IMR-90 (cell line): ENCODE measurements around the gene ASRGL1. TPM values are rescaled to one million over a fixed set of nuclear protein-coding genes. Genes with fewer than 3 reads are reported as not detected.

Experiments used
- ATAC-seq: fragments of 200-7000 bp; cut with Tn5 transposase; 2 replicates; pipeline ENCODE4 v1.9.1; 2020; ENCODE audit warnings: low read depth, mild to moderate bottlenecking, moderate library complexity
- BruUV-seq: library from RNA; stranded (reverse); fragments of 400-500 nt; replicated peaks from 2 replicates; lab custom pipeline; 2021; lab: Mats Ljungman, UMichigan
- CTCF ChIA-PET: fragments of 300-600 bp; formaldehyde crosslinking; extraction: SDS; loops from one replicate; lab custom pipeline; 2021; ENCODE audit warnings: antibody characterized with exemption; lab: Yijun Ruan, JAX
- POLR2A ChIA-PET: fragments of 300-600 bp; sonication (Branson Sonifier 250); formaldehyde crosslinking; loops from one replicate; lab custom pipeline; 2022; ENCODE audit warnings: antibody characterized with exemption; ENCODE audit not compliant: unreplicated experiment; lab: Charles Lee
- DNase-seq: peaks from one replicate; pipeline ENCODE4 v3.0.0; 2013
- H2AFZ ChIP-seq: replicated peaks from 2 replicates; pipeline ENCODE3; 2013; ENCODE audit warnings: low read length, mild to moderate bottlenecking; ENCODE audit not compliant: poor library complexity
- H2AK5ac ChIP-seq: 2 replicates; pipeline ENCODE4 v1.6.1; 2013; ENCODE audit warnings: low read depth, low read length, inconsistent platforms
- H2AK9ac ChIP-seq: replicated peaks from 2 replicates; pipeline ENCODE3; 2013; ENCODE audit warnings: mild to moderate bottlenecking, low read depth, low read length, moderate library complexity; ENCODE audit not compliant: poor library complexity
- H2BK120ac ChIP-seq: 2 replicates; pipeline ENCODE4 v1.6.1; 2013; ENCODE audit warnings: low read depth, low read length, inconsistent platforms
- H2BK15ac ChIP-seq: 3 replicates; pipeline ENCODE4 v1.6.1; 2013; ENCODE audit warnings: low read depth, low read length, inconsistent platforms
- H2BK20ac ChIP-seq: 2 replicates; pipeline ENCODE4 v1.6.1; 2013; ENCODE audit warnings: low read depth, mild to moderate bottlenecking, inconsistent platforms, low read length, moderate library complexity
- H2BK5ac ChIP-seq: 2 replicates; pipeline ENCODE4 v1.6.1; 2013; ENCODE audit warnings: mild to moderate bottlenecking, low read depth, low read length, inconsistent platforms; ENCODE audit not compliant: poor library complexity, severe bottlenecking
- H3K14ac ChIP-seq: replicated peaks from 2 replicates; pipeline ENCODE4 v1.6.1; 2013; ENCODE audit warnings: low read depth, low read length, inconsistent platforms
- H3K18ac ChIP-seq: 2 replicates; pipeline ENCODE4 v1.6.1; 2013; ENCODE audit warnings: low read depth, low read length, control low read depth
- H3K23ac ChIP-seq: 2 replicates; pipeline ENCODE4 v1.6.1; 2013; ENCODE audit warnings: low read depth, low read length, inconsistent platforms
- H3K27ac ChIP-seq: 2 replicates; pipeline ENCODE4 v1.5.1; 2013; ENCODE audit warnings: mild to moderate bottlenecking, control low read depth, low read length; ENCODE audit not compliant: insufficient read depth
- H3K27me3 ChIP-seq: 2 replicates; pipeline ENCODE4 v1.6.1; 2013; ENCODE audit warnings: low read length; ENCODE audit not compliant: control insufficient read depth, insufficient read depth
- H3K36me3 ChIP-seq: 2 replicates; pipeline ENCODE4 v1.6.1; 2013; ENCODE audit warnings: low read length, mixed read lengths; ENCODE audit not compliant: control insufficient read depth, insufficient read depth
- H3K4ac ChIP-seq: 2 replicates; pipeline ENCODE4 v1.6.1; 2013; ENCODE audit warnings: low read depth, low read length, inconsistent platforms
- H3K4me1 ChIP-seq: 2 replicates; pipeline ENCODE4 v1.6.1; 2013; ENCODE audit warnings: low read length, mixed read lengths; ENCODE audit not compliant: control insufficient read depth, insufficient read depth
- H3K4me2 ChIP-seq: 2 replicates; pipeline ENCODE4 v1.6.1; 2013; ENCODE audit warnings: low read depth, mild to moderate bottlenecking, control low read depth, low read length, moderate library complexity
- H3K4me3 ChIP-seq: 2 replicates; pipeline ENCODE4 v1.5.1; 2013; ENCODE audit warnings: low read depth, mild to moderate bottlenecking, control low read depth, low read length, moderate library complexity; ENCODE audit not compliant: insufficient read depth
- H3K56ac ChIP-seq: 2 replicates; pipeline ENCODE4 v1.6.1; 2013; ENCODE audit warnings: low read length, inconsistent platforms; ENCODE audit not compliant: insufficient read depth; ENCODE audit errors: extremely low read depth
- H3K79me1 ChIP-seq, 2 experiments: 2 replicates each; pipeline ENCODE4 v1.6.1; 2013; ENCODE audit warnings: low read length in 2 of 2, inconsistent platforms in 1 of 2, low read depth in 1 of 2
- H3K9ac ChIP-seq: 2 replicates; pipeline ENCODE4 v1.6.1; 2013; ENCODE audit warnings: low read depth, low read length, control low read depth
- H3K9me1 ChIP-seq: 2 replicates; pipeline ENCODE4 v1.6.1; 2013; ENCODE audit warnings: low read length, inconsistent platforms; ENCODE audit not compliant: insufficient read depth
- H3K9me3 ChIP-seq: 2 replicates; pipeline ENCODE4 v1.6.1; 2013; ENCODE audit warnings: low read length; ENCODE audit not compliant: control insufficient read depth, insufficient read depth
- H4K20me1 ChIP-seq: 2 replicates; pipeline ENCODE4 v1.6.1; 2013; ENCODE audit warnings: low read length, inconsistent platforms; ENCODE audit not compliant: insufficient read depth
- H4K5ac ChIP-seq: 2 replicates; pipeline ENCODE4 v1.6.1; 2013; ENCODE audit warnings: mild to moderate bottlenecking, low read depth, low read length, control low read depth
- H4K8ac ChIP-seq, 2 experiments: 2 replicates each; pipeline ENCODE4 v1.6.1; 2013; ENCODE audit warnings: low read depth in 2 of 2, low read length in 2 of 2, control low read depth in 1 of 2, inconsistent platforms in 1 of 2
- H4K91ac ChIP-seq: 2 replicates; pipeline ENCODE4 v1.6.1; 2013; ENCODE audit warnings: low read depth, low read length, inconsistent platforms; ENCODE audit not compliant: insufficient read depth
- BHLHE40 ChIP-seq: fragments of 150-350 bp; IDR thresholded peaks from 2 replicates; pipeline ENCODE4 v1.6.1; 2016; ENCODE audit warnings: mild to moderate bottlenecking, low read depth, low read length
- CEBPB ChIP-seq: IDR thresholded peaks from 2 replicates; pipeline ENCODE4 v1.6.1; 2012; ENCODE audit warnings: low read depth, low read length, improper control_type of control experiment
- CHD1 ChIP-seq: IDR thresholded peaks from 2 replicates; pipeline ENCODE4 v1.6.1; 2012; ENCODE audit warnings: low read depth, low read length, improper control_type of control experiment
- FOS ChIP-seq: fragments of 150-350 bp; IDR thresholded peaks from 2 replicates; pipeline ENCODE4 v1.6.1; 2016; ENCODE audit warnings: low read depth, low read length
- MAFK ChIP-seq: IDR thresholded peaks from 2 replicates; pipeline ENCODE4 v1.6.1; 2012; ENCODE audit warnings: low read depth, low read length, improper control_type of control experiment
- MAZ ChIP-seq: IDR thresholded peaks from 2 replicates; pipeline ENCODE4 v1.6.1; 2012; ENCODE audit warnings: low read depth, mild to moderate bottlenecking, low read length, improper control_type of control experiment, moderate library complexity, borderline replicate concordance
- MXI1 ChIP-seq: IDR thresholded peaks from 2 replicates; pipeline ENCODE4 v1.6.1; 2012; ENCODE audit warnings: low read depth, mild to moderate bottlenecking, low read length, moderate library complexity, borderline replicate concordance
- NFE2L2 ChIP-seq: fragments of 150-350 bp; IDR thresholded peaks from 2 replicates; pipeline ENCODE4 v1.6.1; 2016; ENCODE audit warnings: low read depth, mild to moderate bottlenecking, low read length
- POLR2A ChIP-seq: IDR thresholded peaks from 2 replicates; pipeline ENCODE4 v1.6.1; 2012; ENCODE audit warnings: mild to moderate bottlenecking, low read depth, low read length
- RAD21 ChIP-seq: IDR thresholded peaks from 2 replicates; pipeline ENCODE4 v1.6.1; 2012; ENCODE audit warnings: low read length, improper control_type of control experiment
- RCOR1 ChIP-seq: IDR thresholded peaks from 2 replicates; pipeline ENCODE4 v1.6.1; 2012; ENCODE audit warnings: mild to moderate bottlenecking, low read length, improper control_type of control experiment; ENCODE audit not compliant: insufficient replicate concordance
- RFX5 ChIP-seq: IDR thresholded peaks from 2 replicates; pipeline ENCODE4 v1.8.0; 2012; ENCODE audit warnings: low read depth, mild to moderate bottlenecking, low read length, moderate library complexity
- SMC3 ChIP-seq: fragments of 150-350 bp; IDR thresholded peaks from 2 replicates; pipeline ENCODE4 v1.6.1; 2016; ENCODE audit warnings: low read depth, mild to moderate bottlenecking, antibody characterized with exemption, low read length, moderate library complexity
- WGBS, 2 experiments: methylation state at CpG; one replicate each; pipeline versions ENCODE4 v1.1.5 to v1.1.7; 2013; ENCODE audit warnings: missing lambda C conversion rate in 2 of 2; ENCODE audit not compliant: insufficient read length in 1 of 2; ENCODE audit errors: extremely low coverage in 2 of 2; 5-methylcytosine and 5-hydroxymethylcytosine counted together
- dilution Hi-C: fragments of 300-500 bp; cut with HindIII; formaldehyde crosslinking; loops from one replicate; pipeline ENCODE4 v1.14.3; 2018; ENCODE audit warnings: low sequenced_read_pairs; ENCODE audit not compliant: unreplicated experiment
- in situ Hi-C: fragments of 300-500 bp; cut with MboI; formaldehyde crosslinking; loops from 3 replicates; pipeline ENCODE4 v1.14.3; 2019; ENCODE audit warnings: low sequenced_read_pairs, inconsistent platforms, mixed read lengths
- intact Hi-C: fragments of 100-400 bp; cut with micrococcal nuclease; formaldehyde crosslinking; loops from 2 replicates; pipeline ENCODE4 v1.10.0; 2022
- polyA plus RNA-seq, 3 experiments: library from polyadenylated mRNA; depleted of rRNA; stranded (reverse); fragments of >200 nt; gene quantifications; 2 replicates each; pipeline ENCODE4 v1.2.3, GENCODE V29; 2012; ENCODE audit warnings: low replicate concordance in 1 of 3
- total RNA-seq: library from RNA; depleted of rRNA; stranded (reverse); fragments of >200 nt; gene quantifications from 2 replicates; pipeline ENCODE4 v1.2.3, GENCODE V29; 2012
- TF ChIP-seq, protein P1 (sequence below): conservative IDR thresholded peaks from 2 replicates; pipeline ENCODE4 v1.5.1; 2012; ENCODE audit warnings: mild to moderate bottlenecking, low read depth, low read length, improper control_type of control experiment
- TF ChIP-seq, protein P2 (sequence below): fragments of 150-350 bp; IDR thresholded peaks from 2 replicates; pipeline ENCODE4 v1.6.1; 2016; ENCODE audit warnings: low read depth, mild to moderate bottlenecking, low read length, moderate library complexity, borderline replicate concordance
- TF ChIP-seq, protein P3 (sequence below): fragments of 150-350 bp; IDR thresholded peaks from 2 replicates; pipeline ENCODE4 v1.6.1; 2017; ENCODE audit warnings: mild to moderate bottlenecking, antibody characterized with exemption, low read length, low read depth

ASRGL1 gene
- total and polyA plus RNA-seq, 2 of the 4 experiments (the other 2 are of a cell fraction), result 0.72 TPM; not detected in 1

DNA sequence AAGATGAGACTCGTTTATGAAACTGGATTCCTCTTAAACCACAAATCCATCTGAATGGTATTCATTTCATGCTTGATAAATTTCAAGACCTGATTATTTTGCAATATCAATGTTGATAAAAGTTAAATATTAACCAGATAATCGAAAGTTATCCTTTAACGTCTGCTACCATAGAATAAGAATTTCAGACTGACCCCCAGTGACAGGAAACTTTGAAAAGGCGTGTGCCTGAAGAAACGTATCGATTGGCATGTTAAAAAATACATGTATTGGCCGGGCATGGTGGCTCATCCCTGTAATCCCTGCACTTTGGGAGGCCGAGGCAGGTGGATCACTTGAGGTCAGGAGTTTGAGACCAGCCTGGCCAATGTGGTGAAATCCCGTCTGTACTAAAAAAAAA lies 95.4 kb downstream of the ASRGL1 start:
- H3K9me1 ChIP-seq, result peaks cover 26% of the 10 kb centered on the region

More for the DNA sequence above, 95.4 kb downstream of the ASRGL1 start:
- H2BK5ac ChIP-seq, result no peak overlapping the region
- H2AFZ ChIP-seq, result no peak overlapping the region
- 0 out of 2 replicates have a peak overlapping the region, but pooled peaks have one; percentile 16 for H2BK20ac ChIP-seq
- H3K4ac ChIP-seq, result peak overlapping the region; percentile 19
- H3K4me3 ChIP-seq, result no peak overlapping the region
- no peak overlapping the region for H3K27ac ChIP-seq
- peaks cover 0 to 24% of the 10 kb centered on the region in 2 experiments; a peak in 2 of 4 replicates for H3K79me1 ChIP-seq
- H4K8ac ChIP-seq, result peak overlapping the region in 1 of 2 experiments; percentile 8; a peak in 2 of 4 replicates
- H3K18ac ChIP-seq, result no peak overlapping the region
- H3K4me2 ChIP-seq, result no peak overlapping the region
- H2BK120ac ChIP-seq, result peak overlapping the region; percentile 47; the same call in 1 of the 2 replicates
- 95% methylated on average over 3 of the region's 9 CpGs; no CpG with 5 or more reads in 1 of the 2 experiments for WGBS, 2 experiments
- TF ChIP-seq, protein P1, sequence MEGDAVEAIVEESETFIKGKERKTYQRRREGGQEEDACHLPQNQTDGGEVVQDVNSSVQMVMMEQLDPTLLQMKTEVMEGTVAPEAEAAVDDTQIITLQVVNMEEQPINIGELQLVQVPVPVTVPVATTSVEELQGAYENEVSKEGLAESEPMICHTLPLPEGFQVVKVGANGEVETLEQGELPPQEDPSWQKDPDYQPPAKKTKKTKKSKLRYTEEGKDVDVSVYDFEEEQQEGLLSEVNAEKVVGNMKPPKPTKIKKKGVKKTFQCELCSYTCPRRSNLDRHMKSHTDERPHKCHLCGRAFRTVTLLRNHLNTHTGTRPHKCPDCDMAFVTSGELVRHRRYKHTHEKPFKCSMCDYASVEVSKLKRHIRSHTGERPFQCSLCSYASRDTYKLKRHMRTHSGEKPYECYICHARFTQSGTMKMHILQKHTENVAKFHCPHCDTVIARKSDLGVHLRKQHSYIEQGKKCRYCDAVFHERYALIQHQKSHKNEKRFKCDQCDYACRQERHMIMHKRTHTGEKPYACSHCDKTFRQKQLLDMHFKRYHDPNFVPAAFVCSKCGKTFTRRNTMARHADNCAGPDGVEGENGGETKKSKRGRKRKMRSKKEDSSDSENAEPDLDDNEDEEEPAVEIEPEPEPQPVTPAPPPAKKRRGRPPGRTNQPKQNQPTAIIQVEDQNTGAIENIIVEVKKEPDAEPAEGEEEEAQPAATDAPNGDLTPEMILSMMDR, result no peak
- TF ChIP-seq FOS, result no peak
- TF ChIP-seq MXI1, result no peak
- no peak for TF ChIP-seq RAD21
- TF ChIP-seq, protein P2, sequence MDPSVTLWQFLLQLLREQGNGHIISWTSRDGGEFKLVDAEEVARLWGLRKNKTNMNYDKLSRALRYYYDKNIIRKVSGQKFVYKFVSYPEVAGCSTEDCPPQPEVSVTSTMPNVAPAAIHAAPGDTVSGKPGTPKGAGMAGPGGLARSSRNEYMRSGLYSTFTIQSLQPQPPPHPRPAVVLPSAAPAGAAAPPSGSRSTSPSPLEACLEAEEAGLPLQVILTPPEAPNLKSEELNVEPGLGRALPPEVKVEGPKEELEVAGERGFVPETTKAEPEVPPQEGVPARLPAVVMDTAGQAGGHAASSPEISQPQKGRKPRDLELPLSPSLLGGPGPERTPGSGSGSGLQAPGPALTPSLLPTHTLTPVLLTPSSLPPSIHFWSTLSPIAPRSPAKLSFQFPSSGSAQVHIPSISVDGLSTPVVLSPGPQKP, result no peak
- TF ChIP-seq BHLHE40, result no peak
- TF ChIP-seq SMC3, result no peak
- TF ChIP-seq CHD1, result no peak
- no peak for TF ChIP-seq CEBPB
- no peak for TF ChIP-seq RFX5
- TF ChIP-seq NFE2L2, result no peak
- no peak for TF ChIP-seq RCOR1
- no peak for TF ChIP-seq MAFK
- no peak for TF ChIP-seq MAZ
- TF ChIP-seq, protein P3, sequence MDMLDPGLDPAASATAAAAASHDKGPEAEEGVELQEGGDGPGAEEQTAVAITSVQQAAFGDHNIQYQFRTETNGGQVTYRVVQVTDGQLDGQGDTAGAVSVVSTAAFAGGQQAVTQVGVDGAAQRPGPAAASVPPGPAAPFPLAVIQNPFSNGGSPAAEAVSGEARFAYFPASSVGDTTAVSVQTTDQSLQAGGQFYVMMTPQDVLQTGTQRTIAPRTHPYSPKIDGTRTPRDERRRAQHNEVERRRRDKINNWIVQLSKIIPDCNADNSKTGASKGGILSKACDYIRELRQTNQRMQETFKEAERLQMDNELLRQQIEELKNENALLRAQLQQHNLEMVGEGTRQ, result no peak
- TF ChIP-seq POLR2A, result no peak
- no peak overlapping the region for H2AK9ac ChIP-seq
- no peaks in the 10 kb centered on the region for H4K20me1 ChIP-seq
- no TSS peak for BruUV-seq
- H3K14ac ChIP-seq, result 0 out of 2 replicates have a peak overlapping the region, but pooled peaks have one; percentile 21
- no peaks in the 10 kb centered on the region for H3K27me3 ChIP-seq
- peak overlapping the region; percentile 27 for H2AK5ac ChIP-seq
- ATAC-seq (no peak), DNase-seq (no peak)
- CTCF ChIA-PET, result interaction anchor here (0.6 to 1.5 kb wide), 2 partner anchors 8 to 25 kb away, joined by 4 read pairs; no protein-coding TSS in a partner anchor
- H2BK15ac ChIP-seq, result peak overlapping the region; percentile 68; the same call in 1 of the 3 replicates
- no peaks in the 10 kb centered on the region for H3K9me3 ChIP-seq
- H3K23ac ChIP-seq, result no peak overlapping the region
- H4K91ac ChIP-seq, result peak overlapping the region; percentile 13; the same call in 1 of the 2 replicates
- H3K36me3 ChIP-seq, result no peaks in the 10 kb centered on the region
- no peak overlapping the region for H3K56ac ChIP-seq
- H3K9ac ChIP-seq, result no peak overlapping the region
- intact Hi-C loops, result no loop called here
- H3K4me1 ChIP-seq, result peaks cover 24% of the 10 kb centered on the region
- POLR2A ChIA-PET, result no interaction called here
- in situ Hi-C loops, result no loop called here
- dilution Hi-C loops, result no loop called here
- no peak overlapping the region for H4K5ac ChIP-seq
